Osteocyte (in vitro differentiated cells): ENCODE measurements around the gene GNA15. TPM values are rescaled to one million over a fixed set of nuclear protein-coding genes. Genes with fewer than 3 reads are reported as not detected.

Source experiments
- DNase-seq: peaks from one replicate; pipeline ENCODE4 v3.0.0; 2021; ENCODE audit warnings: mixed read lengths; ENCODE audit not compliant: unreplicated experiment; ENCODE audit errors: extremely low spot score
- H3K27ac Mint-ChIP-seq: one replicate; pipeline ENCODE4 v1.8.0; 2021; ENCODE audit warnings: mild to moderate bottlenecking, mixed read lengths; ENCODE audit not compliant: unreplicated experiment
- H3K27me3 Mint-ChIP-seq: one replicate; pipeline ENCODE4 v1.8.0; 2021; ENCODE audit warnings: mixed read lengths; ENCODE audit not compliant: unreplicated experiment
- H3K36me3 Mint-ChIP-seq: one replicate; pipeline ENCODE4 v1.8.0; 2021; ENCODE audit warnings: mixed read lengths; ENCODE audit not compliant: unreplicated experiment
- H3K4me1 Mint-ChIP-seq: one replicate; pipeline ENCODE4 v1.8.0; 2021; ENCODE audit warnings: mixed read lengths; ENCODE audit not compliant: unreplicated experiment
- H3K4me3 Mint-ChIP-seq: one replicate; pipeline ENCODE4 v1.8.0; 2021; ENCODE audit warnings: mild to moderate bottlenecking, moderate library complexity, mixed read lengths; ENCODE audit not compliant: unreplicated experiment
- H3K9me3 Mint-ChIP-seq: one replicate; pipeline ENCODE4 v1.8.0; 2021; ENCODE audit warnings: mixed read lengths; ENCODE audit not compliant: unreplicated experiment
- CTCF ChIP-seq: fragments of 200-600 bp; sonication (generic); IDR thresholded peaks from 2 replicates; pipeline ENCODE4 v1.5.0; 2021; ENCODE audit warnings: antibody characterized with exemption, mild to moderate bottlenecking, moderate library complexity
- total RNA-seq: library from RNA; stranded (reverse); gene quantifications from 2 replicates; pipeline ENCODE4 v1.2.1, GENCODE V29; 2021

The GNA15 gene
- total RNA-seq, 1 donor from 2014 or later, result not detected

GRCh38 chr19:3186160-3186688 is 50.4 kb downstream of the GNA15 start:
- no peak for TF ChIP-seq CTCF
- Mint-ChIP-seq H3K9me3 (no peaks in the 10 kb centered on the region), H3K27me3 (no peaks in the 10 kb centered on the region), H3K36me3 (peaks cover 4% of the 10 kb centered on the region), H3K4me1 (peaks cover 20% of the 10 kb centered on the region), H3K4me3 (peak overlapping the region; percentile 82), H3K27ac (peak overlapping the region; percentile 70)
- no peak for DNase-seq

- TF ChIP-seq CTCF, result no peak
- no peaks in the 10 kb centered on the region for H3K27me3 Mint-ChIP-seq
- peak overlapping the region; percentile 82 for H3K4me3 Mint-ChIP-seq
- no peak for DNase-seq
- peak overlapping the region; percentile 70 for H3K27ac Mint-ChIP-seq
- H3K4me1 Mint-ChIP-seq, result peaks cover 20% of the 10 kb centered on the region
- no peaks in the 10 kb centered on the region for H3K9me3 Mint-ChIP-seq
- peaks cover 4% of the 10 kb centered on the region for H3K36me3 Mint-ChIP-seq
These were observed 51.2 kb downstream of the GNA15 start for GRCh38 chr19:3186891-3187661.

GRCh38 chr19:3187662-3188511 is 52.1 kb downstream of the GNA15 start:
- Mint-ChIP-seq H3K27me3 (no peaks in the 10 kb centered on the region), H3K36me3 (peaks cover 4% of the 10 kb centered on the region), H3K4me3 (peak overlapping the region; percentile 82), H3K27ac (no peak overlapping the region), H3K4me1 (peaks cover 20% of the 10 kb centered on the region), H3K9me3 (no peaks in the 10 kb centered on the region)
- DNase-seq, result no peak
- TF ChIP-seq CTCF, result no peak

GRCh38 chr19:3188627-3189596 is 53.1 kb downstream of the GNA15 start:
- peaks cover 5% of the 10 kb centered on the region for H3K36me3 Mint-ChIP-seq
- no peak overlapping the region for H3K27ac Mint-ChIP-seq
- no peaks in the 10 kb centered on the region for H3K9me3 Mint-ChIP-seq
- no peak for TF ChIP-seq CTCF
- peaks cover 20% of the 10 kb centered on the region for H3K4me1 Mint-ChIP-seq
- peak overlapping the region; percentile 50 for H3K4me3 Mint-ChIP-seq
- no peaks in the 10 kb centered on the region for H3K27me3 Mint-ChIP-seq
- DNase-seq, result no peak
